Fibroblast of lung (primary cell): ENCODE results near the gene SH3BGRL2. TPM values are rescaled to one million over a fixed set of nuclear protein-coding genes. Genes with fewer than 3 reads are reported as not detected.

ENCODE experiments used
- DNase-seq, 2 donors: peaks; one replicate each; pipeline versions ENCODE4 v3.0.0 to v3.0.0-alpha.2; 2010; ENCODE audit warnings: low read depth in 2 of 2
- H2AFZ ChIP-seq: 2 replicates; pipeline ENCODE4 v1.5.1; 2012; ENCODE audit warnings: low read length, control low read depth, inconsistent platforms
- H3K27ac ChIP-seq: 2 replicates; pipeline ENCODE4 v1.5.1; 2011; ENCODE audit warnings: low read length, control low read depth; ENCODE audit not compliant: insufficient read depth
- H3K27me3 ChIP-seq: 2 replicates; pipeline ENCODE4 v1.5.1; 2011; ENCODE audit warnings: mild to moderate bottlenecking, low read length; ENCODE audit not compliant: control insufficient read depth, insufficient read depth
- H3K36me3 ChIP-seq: 2 replicates; pipeline ENCODE4 v1.5.1; 2011; ENCODE audit warnings: low read length; ENCODE audit not compliant: control insufficient read depth, insufficient read depth
- H3K4me1 ChIP-seq: 2 replicates; pipeline ENCODE4 v1.5.1; 2011; ENCODE audit warnings: low read length; ENCODE audit not compliant: control insufficient read depth, insufficient read depth; ENCODE audit errors: extremely low read depth
- H3K4me2 ChIP-seq: 2 replicates; pipeline ENCODE4 v1.5.1; 2011; ENCODE audit warnings: low read length, control low read depth; ENCODE audit not compliant: insufficient read depth; ENCODE audit errors: extremely low read depth
- H3K4me3 ChIP-seq, 4 experiments: fragments of 200-600 bp in 1 of 4; sonication (generic) in 1 of 4; replicated peaks in 1 of 4; 2 replicates each; pipeline ENCODE4 v1.5.1; 2011 to 2016; ENCODE audit warnings: low read length in 4 of 4, low read depth in 3 of 4, mild to moderate bottlenecking in 3 of 4, control low read depth in 2 of 4, inconsistent platforms in 1 of 4, mixed read lengths in 1 of 4; ENCODE audit not compliant: insufficient read depth in 1 of 4; ENCODE audit errors: control extremely low read depth in 1 of 4
- H3K79me2 ChIP-seq: 2 replicates; pipeline ENCODE4 v1.5.1; 2012; ENCODE audit warnings: mild to moderate bottlenecking, low read length, inconsistent platforms; ENCODE audit not compliant: control insufficient read depth, insufficient read depth
- H3K9ac ChIP-seq: 2 replicates; pipeline ENCODE4 v1.5.1; 2011; ENCODE audit warnings: mild to moderate bottlenecking, low read length, control low read depth; ENCODE audit not compliant: insufficient read depth
- H3K9me3 ChIP-seq: 2 replicates; pipeline ENCODE4 v1.5.1; 2012; ENCODE audit warnings: low read depth, low read length; ENCODE audit not compliant: control insufficient read depth, insufficient read depth
- H4K20me1 ChIP-seq: 2 replicates; pipeline ENCODE4 v1.5.1; 2011; ENCODE audit warnings: low read length; ENCODE audit not compliant: control insufficient read depth, insufficient read depth; ENCODE audit errors: extremely low read depth
- EZH2 ChIP-seq: IDR thresholded peaks from 2 replicates; pipeline ENCODE4 v1.5.1; 2012; ENCODE audit warnings: low read length, control low read depth, mild to moderate bottlenecking; ENCODE audit errors: missing control alignments
- polyA plus RNA-seq, 2 donors: library from polyadenylated mRNA; depleted of rRNA in 1 of 2; stranded (reverse) in 1 of 2; unstranded in 1 of 2; fragments of >200 nt; gene quantifications; 2 replicates each; pipeline ENCODE4 v1.2.1, GENCODE V29; 2011 to 2012; ENCODE audit warnings: missing spikeins in 1 of 2
- total RNA-seq: library from RNA; depleted of rRNA; stranded (reverse); fragments of >200 nt; gene quantifications from 2 replicates; pipeline ENCODE4 v1.2.1, GENCODE V29; 2014
- TF ChIP-seq, protein P1 (sequence below), 2 donors: IDR thresholded peaks in 1 of 2; conservative IDR thresholded peaks in 1 of 2; 1 replicate in 1 of 2; 2 replicates in 1 of 2; pipeline ENCODE4 v1.5.1; 2011 to 2012; ENCODE audit warnings: low read length in 2 of 2, control low read depth in 1 of 2, inconsistent platforms in 1 of 2, low read depth in 1 of 2, mild to moderate bottlenecking in 1 of 2

SH3BGRL2 gene
- total and polyA plus RNA-seq, 2 donors (not counting 1 experiment from before 2014, with no cell fraction given), result 1.5 to 4.3 TPM

DNA sequence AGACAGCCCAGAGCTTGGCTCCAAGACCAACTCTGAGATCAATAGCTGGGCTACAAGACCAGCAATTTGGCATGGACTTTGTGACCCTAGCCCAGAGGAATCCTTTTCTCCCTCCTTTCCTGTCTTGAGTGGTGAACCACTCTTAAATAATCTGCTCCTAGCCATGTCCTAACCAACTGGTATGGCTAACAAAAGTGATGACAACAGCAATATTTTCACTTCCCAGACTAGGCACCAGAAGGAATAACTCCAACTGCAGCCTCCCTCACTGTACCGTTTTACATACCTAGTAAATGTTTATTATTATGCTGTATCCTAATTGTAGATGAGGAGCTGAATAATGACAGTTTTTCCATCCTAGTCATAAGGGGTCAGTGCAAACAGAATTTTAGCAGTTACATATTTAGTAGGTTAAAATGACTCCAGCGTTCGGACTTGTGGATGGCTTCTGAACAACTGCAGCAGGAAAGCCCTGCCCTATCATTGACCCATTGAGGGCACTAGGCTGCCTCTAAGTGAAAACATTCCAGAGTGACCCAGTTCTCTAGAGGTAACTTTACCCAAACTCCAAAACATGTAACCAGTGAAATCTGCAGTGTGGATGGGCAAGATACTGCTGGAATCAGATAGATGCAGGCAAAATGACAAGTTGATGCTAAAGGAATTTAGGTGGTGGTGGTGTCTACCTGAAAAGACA, 77.1 kb downstream of the SH3BGRL2 start:
- H3K27me3 ChIP-seq, result no peaks in the 10 kb centered on the region
- no peaks in the 10 kb centered on the region for H3K9me3 ChIP-seq
- no peak for TF ChIP-seq EZH2
- TF ChIP-seq, protein P1, sequence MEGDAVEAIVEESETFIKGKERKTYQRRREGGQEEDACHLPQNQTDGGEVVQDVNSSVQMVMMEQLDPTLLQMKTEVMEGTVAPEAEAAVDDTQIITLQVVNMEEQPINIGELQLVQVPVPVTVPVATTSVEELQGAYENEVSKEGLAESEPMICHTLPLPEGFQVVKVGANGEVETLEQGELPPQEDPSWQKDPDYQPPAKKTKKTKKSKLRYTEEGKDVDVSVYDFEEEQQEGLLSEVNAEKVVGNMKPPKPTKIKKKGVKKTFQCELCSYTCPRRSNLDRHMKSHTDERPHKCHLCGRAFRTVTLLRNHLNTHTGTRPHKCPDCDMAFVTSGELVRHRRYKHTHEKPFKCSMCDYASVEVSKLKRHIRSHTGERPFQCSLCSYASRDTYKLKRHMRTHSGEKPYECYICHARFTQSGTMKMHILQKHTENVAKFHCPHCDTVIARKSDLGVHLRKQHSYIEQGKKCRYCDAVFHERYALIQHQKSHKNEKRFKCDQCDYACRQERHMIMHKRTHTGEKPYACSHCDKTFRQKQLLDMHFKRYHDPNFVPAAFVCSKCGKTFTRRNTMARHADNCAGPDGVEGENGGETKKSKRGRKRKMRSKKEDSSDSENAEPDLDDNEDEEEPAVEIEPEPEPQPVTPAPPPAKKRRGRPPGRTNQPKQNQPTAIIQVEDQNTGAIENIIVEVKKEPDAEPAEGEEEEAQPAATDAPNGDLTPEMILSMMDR (conservative IDR thresholded peaks at IDR 0.05 in 1 of 2, IDR thresholded peaks at IDR 0.05 in 1 of 2; ENCODE audit: low read depth in 1 of 2, low read length in 2 of 2), result no peak
- H3K4me3 ChIP-seq, result no peak overlapping the region
- no peak overlapping the region for H2AFZ ChIP-seq
- no peak for DNase-seq
- H4K20me1 ChIP-seq, result no peaks in the 10 kb centered on the region
- H3K36me3 ChIP-seq, result no peaks in the 10 kb centered on the region
- no peak overlapping the region for H3K4me2 ChIP-seq
- no peaks in the 10 kb centered on the region for H3K79me2 ChIP-seq
- no peak overlapping the region for H3K27ac ChIP-seq
- H3K4me1 ChIP-seq, result no peaks in the 10 kb centered on the region
- H3K9ac ChIP-seq, result no peak overlapping the region

DNA sequence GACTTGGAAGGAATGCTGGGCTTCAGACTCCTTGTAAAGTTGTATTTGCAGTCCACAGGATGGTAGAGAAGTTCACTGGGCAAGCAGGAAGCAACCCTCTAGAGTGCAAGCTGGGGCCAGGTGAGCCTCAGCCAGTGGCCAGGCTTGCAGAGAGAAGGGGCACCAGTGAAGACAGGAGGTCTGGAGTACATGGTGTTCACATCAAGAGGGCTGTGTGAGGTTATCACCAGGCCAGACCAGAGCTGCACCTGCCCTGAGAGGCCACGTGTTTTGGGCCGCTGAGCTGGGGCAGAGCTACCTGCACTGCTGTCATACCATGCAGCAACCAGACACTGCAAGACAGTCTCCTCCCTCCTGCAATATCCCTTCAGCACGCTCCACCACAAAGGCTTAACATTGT, 79.0 kb downstream of the SH3BGRL2 start:
- no peak for DNase-seq
- Histone ChIP-seq H4K20me1 (no peaks in the 10 kb centered on the region), H3K4me1 (no peaks in the 10 kb centered on the region), H3K79me2 (no peaks in the 10 kb centered on the region), H3K4me2 (no peak overlapping the region), H3K9me3 (no peaks in the 10 kb centered on the region), H3K4me3 (no peak overlapping the region), H3K27ac (no peak overlapping the region), H2AFZ (no peak overlapping the region), H3K27me3 (no peaks in the 10 kb centered on the region), H3K36me3 (no peaks in the 10 kb centered on the region), H3K9ac (no peak overlapping the region)
- no peak for TF ChIP-seq EZH2
- TF ChIP-seq, protein P1 (conservative IDR thresholded peaks at IDR 0.05 in 1 of 2, IDR thresholded peaks at IDR 0.05 in 1 of 2; ENCODE audit: low read depth in 1 of 2, low read length in 2 of 2), result no peak

DNA sequence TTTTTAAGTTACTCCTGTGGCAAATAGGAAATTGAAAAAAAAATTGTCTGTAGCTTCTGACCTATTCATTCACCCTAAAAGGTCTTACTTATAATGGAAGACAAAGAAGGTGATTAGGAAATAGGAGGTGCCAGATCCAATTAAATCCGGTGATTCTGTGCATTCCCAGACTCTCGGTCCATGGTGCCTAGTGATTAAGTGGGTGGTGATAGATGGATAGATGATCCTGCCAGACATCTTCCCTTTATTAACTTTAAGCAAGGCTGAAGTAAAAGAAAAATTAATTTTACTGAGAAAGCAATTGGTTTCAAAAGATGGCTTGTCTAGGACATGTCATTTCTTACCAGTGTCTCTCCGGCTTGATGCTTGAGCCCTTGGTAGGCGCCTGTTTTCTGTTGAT, 80.0 kb downstream of the SH3BGRL2 start:
- Histone ChIP-seq H3K27me3 (no peaks in the 10 kb centered on the region), H2AFZ (no peak overlapping the region), H3K4me3 (no peak overlapping the region), H3K4me2 (no peak overlapping the region), H3K4me1 (no peaks in the 10 kb centered on the region), H3K36me3 (no peaks in the 10 kb centered on the region), H3K27ac (no peak overlapping the region), H3K79me2 (no peaks in the 10 kb centered on the region), H3K9me3 (no peaks in the 10 kb centered on the region), H4K20me1 (no peaks in the 10 kb centered on the region), H3K9ac (no peak overlapping the region)
- no peak for DNase-seq
- TF ChIP-seq EZH2, result no peak
- TF ChIP-seq, protein P1 (conservative IDR thresholded peaks at IDR 0.05 in 1 of 2, IDR thresholded peaks at IDR 0.05 in 1 of 2; ENCODE audit: low read depth in 1 of 2, low read length in 2 of 2), result no peak
